ENCODE measurements around the gene ANO5. TPM values are rescaled to one million over a fixed set of nuclear protein-coding genes. Genes with fewer than 3 reads are reported as not detected.

ANO5 gene
- total RNA-seq, 1 experiment from 2014 or later: 1.1 TPM

DNA sequence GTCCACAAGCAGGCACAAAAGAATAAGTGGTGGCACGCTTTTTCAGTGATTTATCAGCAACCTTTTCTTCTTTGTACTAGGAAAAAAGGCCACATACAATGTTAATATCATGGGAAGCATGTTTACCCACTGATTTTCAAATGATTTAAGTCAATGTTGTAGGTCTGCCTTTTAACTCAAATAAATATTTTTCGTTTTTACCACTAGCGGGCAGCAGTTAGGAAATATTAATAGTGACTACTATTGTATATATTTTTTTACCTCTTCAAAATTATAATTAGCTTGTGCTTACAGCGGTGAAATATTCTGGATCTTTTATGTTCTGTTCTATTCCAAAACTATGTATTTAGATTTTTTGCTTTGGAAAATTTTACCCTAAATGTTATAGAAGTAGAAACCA is 138.9 kb downstream of the ANO5 start:
- Histone ChIP-seq H3K4me1 (ENCODE audit: control insufficient read depth in 1 of 2, insufficient read depth in 2 of 2, low read length in 2 of 2) (no peaks in the 10 kb centered on the region), H3K79me2 (ENCODE audit: insufficient read depth, low read length) (no peaks in the 10 kb centered on the region), H3K9me3 (ENCODE audit: control insufficient read depth in 1 of 2, insufficient read depth in 1 of 2, low read depth in 1 of 2, low read length in 2 of 2) (no peaks in the 10 kb centered on the region), H3K4me2 (ENCODE audit: low read length) (no peak overlapping the region), H3K27ac (ENCODE audit: low read depth, low read length) (no peak overlapping the region), H3K9ac (ENCODE audit: low read length) (no peak overlapping the region), H4K20me1 (ENCODE audit: insufficient read depth) (no peaks in the 10 kb centered on the region), H3K36me3 (ENCODE audit: control insufficient read depth in 1 of 2, insufficient read depth in 2 of 2, low read length in 2 of 2) (no peaks in the 10 kb centered on the region), H3K27me3 (ENCODE audit: insufficient read depth, low read length) (no peaks in the 10 kb centered on the region; the same call in 1 of the 2 replicates), H3K4me3 (replicated peaks in 1 of 2; ENCODE audit: low read depth in 1 of 2, low read length in 2 of 2) (no peak overlapping the region), H2AFZ (ENCODE audit: low read depth, low read length, poor library complexity, severe bottlenecking) (no peak overlapping the region), H3K9me2 (ENCODE audit: insufficient read depth) (no peaks in the 10 kb centered on the region)
- TF ChIP-seq SIN3A (IDR thresholded peaks at IDR 0.05; ENCODE audit: low read depth) (no peak), CEBPB (IDR thresholded peaks at IDR 0.05; ENCODE audit: low read depth) (no peak), SRF (IDR thresholded peaks at IDR 0.05; ENCODE audit: low read depth) (no peak), TCF7L2 (IDR thresholded peaks at IDR 0.05; ENCODE audit: borderline replicate concordance, extremely low read depth, insufficient read depth, insufficient read length) (no peak), EZH2 (IDR thresholded peaks at IDR 0.05) (no peak), POLR2AphosphoS5 (IDR thresholded peaks at IDR 0.05; ENCODE audit: low read depth, low read length) (no peak)
- TF ChIP-seq, protein P1, sequence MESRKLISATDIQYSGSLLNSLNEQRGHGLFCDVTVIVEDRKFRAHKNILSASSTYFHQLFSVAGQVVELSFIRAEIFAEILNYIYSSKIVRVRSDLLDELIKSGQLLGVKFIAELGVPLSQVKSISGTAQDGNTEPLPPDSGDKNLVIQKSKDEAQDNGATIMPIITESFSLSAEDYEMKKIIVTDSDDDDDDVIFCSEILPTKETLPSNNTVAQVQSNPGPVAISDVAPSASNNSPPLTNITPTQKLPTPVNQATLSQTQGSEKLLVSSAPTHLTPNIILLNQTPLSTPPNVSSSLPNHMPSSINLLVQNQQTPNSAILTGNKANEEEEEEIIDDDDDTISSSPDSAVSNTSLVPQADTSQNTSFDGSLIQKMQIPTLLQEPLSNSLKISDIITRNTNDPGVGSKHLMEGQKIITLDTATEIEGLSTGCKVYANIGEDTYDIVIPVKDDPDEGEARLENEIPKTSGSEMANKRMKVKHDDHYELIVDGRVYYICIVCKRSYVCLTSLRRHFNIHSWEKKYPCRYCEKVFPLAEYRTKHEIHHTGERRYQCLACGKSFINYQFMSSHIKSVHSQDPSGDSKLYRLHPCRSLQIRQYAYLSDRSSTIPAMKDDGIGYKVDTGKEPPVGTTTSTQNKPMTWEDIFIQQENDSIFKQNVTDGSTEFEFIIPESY (IDR thresholded peaks at IDR 0.05; ENCODE audit: extremely low read depth, insufficient replicate concordance, low read length): no peak
- TF ChIP-seq, protein P2, sequence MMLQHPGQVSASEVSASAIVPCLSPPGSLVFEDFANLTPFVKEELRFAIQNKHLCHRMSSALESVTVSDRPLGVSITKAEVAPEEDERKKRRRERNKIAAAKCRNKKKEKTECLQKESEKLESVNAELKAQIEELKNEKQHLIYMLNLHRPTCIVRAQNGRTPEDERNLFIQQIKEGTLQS (IDR thresholded peaks at IDR 0.05): no peak
- ChIA-PET CTCF (no interaction called here), POLR2A (no interaction called here), RAD21 (ENCODE audit: low non-redundant PET in 1 of 2, low total read pairs in 2 of 2, uncharacterized antibody in 2 of 2, unreplicated experiment in 2 of 2) (no interaction called here)
- ATAC-seq (no peak), DNase-seq (ENCODE audit: low read depth, low spot score) (no peak)
- BruUV-seq (replicated peaks): no TSS peak
- intact Hi-C loops (cut with micrococcal nuclease): loop anchor here (1.0 kb wide), 1 partner anchor 209 kb away; no protein-coding TSS in a partner anchor

Other genes with a start within 250 kb of the ANO5 start
- not detected for gene SLC17A6, start 145.3 kb downstream of the ANO5 start, total RNA-seq (2021; ENCODE audit: unreplicated experiment)

All from HCT116 (cell line).